H1 (cell line): Measurements from ENCODE around the gene REM1. TPM values are rescaled to one million over a fixed set of nuclear protein-coding genes. Genes with fewer than 3 reads are reported as not detected.

Experiments
- CTCF ChIA-PET: fragments of 300-600 bp; sonication (Branson Sonifier 250); formaldehyde crosslinking; loops from one replicate; lab custom pipeline; 2021; ENCODE audit not compliant: partially characterized antibody; lab: Charles Lee
- POLR2A ChIA-PET: fragments of 300-600 bp; sonication (Branson Sonifier 250); formaldehyde crosslinking; loops from one replicate; lab custom pipeline; 2021; ENCODE audit warnings: inconsistent platforms; ENCODE audit not compliant: partially characterized antibody; lab: Charles Lee
- DNase-seq, 2 experiments: peaks; one replicate each; pipeline versions ENCODE4 v3.0.0 to v3.0.0-alpha.2; 2010 to 2022; ENCODE audit warnings: low spot score in 2 of 2, low read depth in 1 of 2, mixed read lengths in 1 of 2
- FAIRE-seq: peaks from 2 replicates; lab custom pipeline; 2011; peaks lifted over from hg19 to GRCh38; lab: Jason Lieb, UNC
- H2AFZ ChIP-seq: 2 replicates; pipeline ENCODE4 v1.8.1; 2012; ENCODE audit warnings: low read length, inconsistent platforms
- H2AK5ac ChIP-seq: 2 replicates; pipeline ENCODE4 v1.6.1; 2013; ENCODE audit warnings: low read depth, low read length
- H2BK120ac ChIP-seq: replicated peaks from 2 replicates; pipeline ENCODE3; 2013; ENCODE audit warnings: low read depth, low read length, inconsistent platforms
- H2BK12ac ChIP-seq: 2 replicates; pipeline ENCODE4 v1.6.1; 2013; ENCODE audit warnings: low read depth, low read length
- H2BK15ac ChIP-seq: 2 replicates; pipeline ENCODE4 v1.6.1; 2013; ENCODE audit warnings: low read length
- H2BK20ac ChIP-seq: 2 replicates; pipeline ENCODE4 v1.6.1; 2013; ENCODE audit warnings: low read length
- H2BK5ac ChIP-seq: 2 replicates; pipeline ENCODE4 v1.6.1; 2013; ENCODE audit warnings: low read depth, low read length
- H3K14ac ChIP-seq: 2 replicates; pipeline ENCODE4 v1.6.1; 2013; ENCODE audit warnings: inconsistent platforms; ENCODE audit not compliant: insufficient read length
- H3K18ac ChIP-seq: 2 replicates; pipeline ENCODE4 v1.6.1; 2013; ENCODE audit warnings: low read length; ENCODE audit errors: extremely low read depth
- H3K23ac ChIP-seq: 2 replicates; pipeline ENCODE4 v1.6.1; 2013; ENCODE audit warnings: inconsistent platforms; ENCODE audit not compliant: insufficient read length
- H3K23me2 ChIP-seq: 2 replicates; pipeline ENCODE4 v1.6.1; 2013; ENCODE audit warnings: low read depth, low read length
- H3K27ac ChIP-seq: 2 replicates; pipeline ENCODE4 v1.6.1; 2011; ENCODE audit warnings: low read depth, low read length, inconsistent platforms
- H3K27me3 ChIP-seq, 4 experiments: replicated peaks in 1 of 4; 1 replicate in 1 of 4; 2 replicates in 3 of 4; pipeline versions ENCODE4 v1.6.1 to v1.8.1; 2011 to 2013; ENCODE audit warnings: low read length in 3 of 4, mild to moderate bottlenecking in 3 of 4, inconsistent platforms in 2 of 4, mixed read lengths in 2 of 4, moderate library complexity in 1 of 4; ENCODE audit not compliant: control insufficient read depth in 3 of 4, insufficient read depth in 3 of 4; ENCODE audit errors: extremely low read depth in 1 of 4
- H3K36me3 ChIP-seq, 4 experiments: 2 replicates each; pipeline versions ENCODE4 v1.6.1 to v1.8.1; 2011 to 2013; ENCODE audit warnings: mild to moderate bottlenecking in 4 of 4, low read length in 3 of 4, moderate library complexity in 2 of 4, control low read depth in 1 of 4, inconsistent platforms in 1 of 4; ENCODE audit not compliant: insufficient read depth in 4 of 4, control insufficient read depth in 2 of 4
- H3K4ac ChIP-seq: replicated peaks from 2 replicates; pipeline ENCODE3; 2013; ENCODE audit warnings: low read length, low read depth, mixed read lengths, inconsistent platforms; ENCODE audit not compliant: insufficient read length
- H3K4me1 ChIP-seq, 4 experiments: replicated peaks in 1 of 4; 1 replicate in 1 of 4; 2 replicates in 3 of 4; pipeline versions ENCODE4 v1.6.1 to v1.8.1; 2011 to 2013; ENCODE audit warnings: low read length in 3 of 4, inconsistent platforms in 2 of 4, mixed read lengths in 1 of 4; ENCODE audit not compliant: insufficient read depth in 4 of 4, control insufficient read depth in 3 of 4
- H3K4me2 ChIP-seq, 2 experiments: 2 replicates each; pipeline versions ENCODE4 v1.6.1 to v1.8.1; 2011 to 2013; ENCODE audit warnings: low read depth in 2 of 2, low read length in 2 of 2, control low read depth in 1 of 2, inconsistent platforms in 1 of 2, mild to moderate bottlenecking in 1 of 2; ENCODE audit not compliant: insufficient read depth in 1 of 2
- H3K4me3 ChIP-seq, 4 experiments: fragments of 200-600, 300-600 bp in 1 of 4; sonication (generic), shearing (Covaris generic), sonication (Bioruptor Twin) in 1 of 4; 2 replicates each; pipeline versions ENCODE4 v1.5.1 to v1.8.1; 2011 to 2016; ENCODE audit warnings: low read length in 4 of 4, low read depth in 3 of 4, control low read depth in 2 of 4, inconsistent platforms in 2 of 4, mild to moderate bottlenecking in 2 of 4, mixed read lengths in 1 of 4, moderate library complexity in 1 of 4; ENCODE audit not compliant: insufficient read depth in 2 of 4; ENCODE audit errors: extremely low read depth in 1 of 4
- H3K56ac ChIP-seq: replicated peaks from 2 replicates; pipeline ENCODE3; 2013; ENCODE audit warnings: low read depth, mild to moderate bottlenecking, mixed read lengths, low read length, inconsistent platforms; ENCODE audit not compliant: insufficient read length
- H3K79me1 ChIP-seq: 2 replicates; pipeline ENCODE4 v1.6.1; 2013; ENCODE audit warnings: low read depth, low read length, control low read depth
- H3K79me2 ChIP-seq, 2 experiments: 2 replicates each; pipeline versions ENCODE4 v1.6.1 to v1.8.1; 2012 to 2013; ENCODE audit warnings: low read length in 2 of 2, mild to moderate bottlenecking in 2 of 2, inconsistent platforms in 1 of 2; ENCODE audit not compliant: insufficient read depth in 2 of 2, control insufficient read depth in 1 of 2
- H3K9ac ChIP-seq, 4 experiments: replicated peaks in 1 of 4; 1 replicate in 1 of 4; 2 replicates in 3 of 4; pipeline versions ENCODE4 v1.6.1 to v1.8.1; 2011 to 2013; ENCODE audit warnings: low read depth in 3 of 4, low read length in 3 of 4, control low read depth in 2 of 4, mild to moderate bottlenecking in 2 of 4, moderate library complexity in 2 of 4, inconsistent platforms in 1 of 4; ENCODE audit errors: extremely low read depth in 1 of 4
- H3K9me3 ChIP-seq, 2 experiments: 2 replicates each; pipeline versions ENCODE4 v1.6.1 to v1.8.1; 2012 to 2013; ENCODE audit warnings: mild to moderate bottlenecking in 2 of 2, moderate library complexity in 2 of 2, control low read depth in 1 of 2, inconsistent platforms in 1 of 2, low read depth in 1 of 2, low read length in 1 of 2, mixed read lengths in 1 of 2; ENCODE audit not compliant: insufficient read depth in 2 of 2
- H4K20me1 ChIP-seq, 2 experiments: replicated peaks in 1 of 2; 2 replicates each; pipeline versions ENCODE3 to v1.8.1; 2011 to 2013; ENCODE audit warnings: inconsistent platforms in 2 of 2, low read length in 2 of 2, mild to moderate bottlenecking in 1 of 2; ENCODE audit not compliant: insufficient read depth in 2 of 2, control insufficient read depth in 1 of 2
- H4K5ac ChIP-seq: 2 replicates; pipeline ENCODE4 v1.6.1; 2013; ENCODE audit warnings: low read length, low read depth, mixed read lengths, inconsistent platforms; ENCODE audit not compliant: insufficient read length
- H4K8ac ChIP-seq: 2 replicates; pipeline ENCODE4 v1.8.0; 2013; ENCODE audit warnings: mild to moderate bottlenecking, moderate library complexity, low read length, inconsistent platforms; ENCODE audit not compliant: insufficient read depth; ENCODE audit errors: extremely low read depth
- H4K91ac ChIP-seq: replicated peaks from 2 replicates; pipeline ENCODE3; 2013; ENCODE audit warnings: low read length, mixed read lengths, inconsistent platforms; ENCODE audit not compliant: insufficient read length
- GABPA ChIP-seq: IDR thresholded peaks from 2 replicates; pipeline ENCODE4 v1.6.1; 2011; ENCODE audit warnings: mild to moderate bottlenecking, low read length, moderate library complexity, borderline replicate concordance; ENCODE audit not compliant: insufficient read depth
- POLR2AphosphoS5 ChIP-seq: IDR thresholded peaks from 2 replicates; pipeline ENCODE4 v1.6.1; 2011; ENCODE audit warnings: low read depth, low read length
- WGBS, 2 experiments: shearing (Covaris generic) in 1 of 2; methylation state at CpG; one replicate each; pipeline versions ENCODE4 v1.1.6 to v1.1.7; 2013 to 2015; ENCODE audit warnings: low lambda C conversion rate in 2 of 2, mixed read lengths in 2 of 2, inconsistent platforms in 1 of 2, low coverage in 1 of 2, missing lambda C conversion rate in 1 of 2; ENCODE audit not compliant: insufficient replicate concordance in 2 of 2, insufficient coverage in 1 of 2, insufficient read length in 1 of 2; ENCODE audit errors: extremely low coverage in 1 of 2, missing lambda C conversion rate in 1 of 2; 5-methylcytosine and 5-hydroxymethylcytosine counted together
- polyA plus RNA-seq, 7 experiments: library from polyadenylated mRNA; depleted of rRNA in 3 of 7; stranded (reverse) in 5 of 7; unstranded in 2 of 7; fragments of >200 nt in 5 of 7; fragments of 200-250 nt in 2 of 7; gene quantifications; 1 replicate in 5 of 7; 2 replicates in 1 of 7; 4 replicates in 1 of 7; pipeline versions ENCODE4 v1.2.1 to v1.2.3, GENCODE V29; 2011 to 2013; ENCODE audit warnings: missing spikeins in 2 of 7, mixed read lengths in 2 of 7
- total RNA-seq: library from RNA; stranded (reverse); fragmentation: NEBNext Ultra II Directional; extraction: Animal tissue kit (Norgen Biotek cat#: 25700); gene quantifications from 2 replicates; pipeline ENCODE4 v1.2.1, GENCODE V29; 2021

REM1 gene
- total and polyA plus RNA-seq, 2 of the 8 experiments (the other 6 are each of a cell fraction or from before 2014, with no cell fraction given): 0.05 TPM; not detected in 1

GRCh38 chr20:31516166-31516565 lies 41.1 kb downstream of the REM1 start:
- peaks cover 7% of the 10 kb centered on the region for H3K23me2 ChIP-seq
- H3K27ac ChIP-seq: no peak overlapping the region

More at GRCh38 chr20:31516166-31516565, 41.1 kb downstream of the REM1 start:
- Histone ChIP-seq H2BK120ac (no peak overlapping the region), H3K14ac (no peak overlapping the region), H2BK12ac (no peak overlapping the region), H2AK5ac (no peak overlapping the region), H3K4me2 (no peak overlapping the region; a peak in 1 of 4 replicates), H3K79me2 (peaks cover 7 to 45% of the 10 kb centered on the region in 2 experiments), H2BK15ac (no peak overlapping the region), H4K8ac (no peak overlapping the region), H2AFZ (no peak overlapping the region), H4K20me1 (peaks cover 4 to 18% of the 10 kb centered on the region in 2 experiments), H3K23ac (no peak overlapping the region), H3K4ac (no peak overlapping the region), H2BK20ac (no peak overlapping the region), H3K4me1 (peaks cover 0 to 15% (median 7%) of the 10 kb centered on the region in 4 experiments; a peak in 4 of 7 replicates), H3K36me3 (peaks cover 0 to 3% (median under 1%) of the 10 kb centered on the region in 4 experiments; a peak in 2 of 8 replicates), H3K18ac (no peak overlapping the region), H3K9ac (no peak overlapping the region), H3K27me3 (no peaks in the 10 kb centered on the region), H3K9me3 (no peaks in the 10 kb centered on the region), H3K56ac (no peak overlapping the region), H3K4me3 (no peak overlapping the region), H3K79me1 (peaks cover 10% of the 10 kb centered on the region), H2BK5ac (no peak overlapping the region), H4K91ac (no peak overlapping the region), H4K5ac (no peak overlapping the region)
- 96% methylated on average over 4 of the region's 4 CpGs; no CpG with 5 or more reads in 1 of the 2 experiments for WGBS, 2 experiments
- no peak for FAIRE-seq
- no peak for DNase-seq
- ChIA-PET CTCF (interaction anchor here (0.8 to 2.1 kb wide), 3 partner anchors 13 to 97 kb away, joined by 3 to 6 read pairs (median 5); no protein-coding TSS in a partner anchor), POLR2A (interaction anchor here (1.0 to 2.5 kb wide), 2 partner anchors 12 to 89 kb away, joined by 3 to 5 read pairs; partner anchors contain the start of gene ID1)
- 0 out of 2 replicates have a peak, but pooled peaks have one; percentile 0 for TF ChIP-seq POLR2AphosphoS5
- TF ChIP-seq GABPA: no peak
